Stimulated activated CD8-positive, alpha-beta memory T cell treated with anti-CD3 and anti-CD28 coated beads, Interleukin-4, amount 100 ng/mL, for 4 hours (primary cell): ENCODE measurements around the gene FAM163B.

Experiments
- DNase-seq, 2 donors: peaks; one replicate each; pipeline ENCODE4 v3.0.0-alpha.2; 2020; ENCODE audit warnings: low read depth in 2 of 2, low spot score in 1 of 2

The FAM163B gene

GRCh38 chr9:133618726-133619125, 9.5 kb upstream of the FAM163B start:
- DNase-seq: no peak

- DNase-seq: no peak
Observed at GRCh38 chr9:133616643-133617405, 7.6 kb upstream of the FAM163B start.

DNA sequence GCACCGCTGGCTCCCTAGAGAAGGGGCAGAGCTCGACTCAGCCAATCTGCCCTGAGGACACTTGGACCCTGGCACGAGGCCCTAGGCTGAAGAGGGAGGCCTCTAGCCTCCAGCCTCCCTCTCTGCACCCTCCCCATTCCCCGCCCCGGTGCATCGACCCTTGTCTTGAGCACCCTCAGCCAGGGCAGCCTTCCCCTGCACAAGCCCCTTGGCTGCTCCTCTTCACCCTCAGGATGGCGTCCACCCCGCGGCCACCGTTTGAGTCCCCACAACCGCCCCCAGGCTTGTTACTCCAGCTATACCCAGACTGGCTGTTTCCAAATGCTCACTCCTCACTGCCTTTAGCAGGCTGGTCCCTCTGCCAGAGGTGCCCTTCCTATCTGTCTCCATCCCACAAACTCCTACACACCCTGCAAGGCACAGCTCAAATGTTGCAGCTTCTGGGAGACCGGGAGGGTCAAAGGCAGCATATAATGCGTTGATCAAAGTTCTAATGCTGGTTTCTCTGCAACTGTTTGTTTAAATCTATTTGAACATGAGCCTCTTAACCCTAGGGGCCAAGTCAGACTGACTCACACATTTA, 6.5 kb upstream of the FAM163B start:
- no peak for DNase-seq

DNA sequence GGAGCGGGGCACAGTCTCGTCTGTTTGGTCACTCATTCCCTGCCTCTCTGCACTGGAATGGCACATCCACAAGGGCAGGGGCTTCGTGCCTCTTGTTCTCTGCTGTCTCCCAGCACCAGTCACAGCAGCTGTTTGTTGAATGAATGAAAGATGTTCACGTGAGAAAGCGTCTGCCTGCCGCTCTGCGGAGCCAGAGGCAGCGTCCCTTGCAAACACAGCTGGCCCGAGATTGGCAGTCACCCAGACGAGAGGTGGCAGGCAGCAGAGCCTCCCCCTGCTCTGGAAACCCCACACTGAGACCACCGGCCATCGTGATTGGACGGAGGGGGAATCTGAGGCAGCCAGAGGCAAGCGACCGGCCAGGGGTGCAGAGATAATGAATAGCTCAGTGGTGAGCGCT, 6.0 kb upstream of the FAM163B start:
- DNase-seq: no peak

DNA sequence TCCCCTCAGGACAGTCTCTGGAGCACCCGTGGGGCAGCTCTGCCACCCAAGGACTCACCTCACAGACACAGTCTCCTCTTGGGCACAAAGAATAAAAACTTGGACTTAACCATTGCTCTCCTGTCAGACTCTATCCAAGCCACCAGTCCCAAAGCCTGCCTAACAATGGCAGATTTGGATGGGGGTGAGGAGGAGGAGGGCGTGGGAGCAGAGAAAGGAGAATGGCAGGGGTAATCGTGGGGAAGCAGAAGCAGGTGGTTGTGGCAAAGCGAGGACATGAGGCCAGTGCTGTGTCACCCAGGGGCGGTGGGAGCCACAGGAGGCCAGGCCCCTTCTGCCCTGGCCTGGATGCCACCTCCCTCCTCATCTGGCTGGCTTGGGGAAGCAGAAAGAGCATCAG, 5.5 kb upstream of the FAM163B start:
- DNase-seq: no peak

GRCh38 chr9:133614056-133614455, 4.9 kb upstream of the FAM163B start:
- DNase-seq: no peak

- DNase-seq: no peak
Observed at GRCh38 chr9:133613432-133613831, 4.2 kb upstream of the FAM163B start.

DNA sequence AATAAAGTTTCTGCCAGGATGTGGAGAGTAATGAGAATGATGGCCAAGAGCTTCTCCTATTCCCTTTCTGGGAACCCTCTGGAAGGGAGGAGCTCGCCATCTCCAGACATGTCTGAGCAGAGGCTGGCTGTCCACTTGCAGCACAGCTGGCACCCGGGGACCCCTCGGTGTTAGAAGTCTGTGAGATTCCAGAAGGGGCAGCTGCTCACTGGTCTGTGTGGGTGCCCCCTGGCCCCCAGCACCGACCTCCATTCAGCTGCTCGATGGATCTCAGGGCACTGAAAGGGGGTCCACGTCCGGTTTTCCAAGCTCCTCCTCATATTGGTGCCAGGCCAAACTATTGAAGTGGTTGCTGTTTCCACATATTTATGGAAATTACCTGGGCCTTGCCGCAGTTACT, 3.6 kb upstream of the FAM163B start:
- DNase-seq: no peak

DNA sequence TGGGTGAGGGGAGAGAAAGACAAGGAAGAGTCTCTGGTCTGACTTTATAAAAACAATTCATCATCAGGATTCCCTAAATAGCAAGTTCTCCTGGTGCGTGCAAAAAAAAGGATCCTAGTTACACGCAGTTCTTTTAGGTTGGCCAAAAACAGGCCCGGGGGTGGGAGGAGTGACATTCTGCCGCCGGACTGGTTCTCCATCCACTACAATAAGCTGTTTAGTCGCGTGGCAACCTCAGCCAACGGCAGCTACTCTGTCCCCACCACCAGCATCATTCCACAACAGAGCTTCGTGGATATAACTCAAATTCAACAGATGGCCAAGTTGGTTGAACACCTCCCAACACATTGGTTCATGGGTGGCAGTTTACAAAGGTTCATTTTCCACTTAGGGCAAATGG, 2.9 kb upstream of the FAM163B start:
- DNase-seq: no peak

DNA sequence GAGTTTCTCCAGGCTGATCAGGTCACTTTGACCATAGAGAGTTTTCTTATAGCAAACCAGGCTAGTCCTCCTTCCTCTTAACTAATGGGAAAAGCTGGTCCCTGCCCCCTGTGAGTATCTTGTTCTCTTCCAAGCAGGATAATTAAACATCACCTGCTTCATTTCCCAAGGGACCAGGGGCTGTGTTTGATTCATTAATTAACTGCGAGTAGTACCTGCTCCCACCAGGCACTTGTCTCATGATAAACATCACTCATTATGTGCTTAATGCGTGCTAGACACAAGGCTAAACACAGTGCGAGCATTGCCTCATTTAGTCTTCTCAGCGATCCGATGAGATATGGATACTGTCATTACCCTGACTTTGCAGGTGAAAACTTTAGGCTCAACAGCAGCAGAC, 1.7 kb upstream of the FAM163B start:
- DNase-seq: no peak

- no peak for DNase-seq
Observed at GRCh38 chr9:133608889-133609288, 300 bp downstream of the FAM163B start.

GRCh38 chr9:133608382-133608781, 807 bp downstream of the FAM163B start:
- DNase-seq: no peak

DNA sequence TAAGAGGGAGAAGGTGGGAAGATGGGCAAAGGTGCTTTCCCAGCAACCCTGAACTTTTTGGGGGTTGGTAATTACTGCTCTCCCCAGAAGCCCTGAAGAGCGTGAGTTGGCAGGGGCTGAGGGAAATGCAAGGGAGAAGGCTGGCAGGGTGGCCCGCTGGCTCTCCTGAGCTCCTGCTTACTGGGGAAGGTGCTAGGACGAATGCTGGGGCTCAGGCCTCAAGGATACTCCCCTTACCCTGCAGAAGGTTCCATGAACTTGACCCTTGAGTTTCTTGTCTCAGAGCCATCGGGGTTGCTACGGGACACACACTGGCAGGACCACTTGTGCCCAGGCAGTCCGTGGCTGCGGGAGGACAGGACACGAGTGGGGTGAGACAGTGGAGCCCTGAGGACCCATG, 1.2 kb downstream of the FAM163B start:
- DNase-seq: no peak

DNA sequence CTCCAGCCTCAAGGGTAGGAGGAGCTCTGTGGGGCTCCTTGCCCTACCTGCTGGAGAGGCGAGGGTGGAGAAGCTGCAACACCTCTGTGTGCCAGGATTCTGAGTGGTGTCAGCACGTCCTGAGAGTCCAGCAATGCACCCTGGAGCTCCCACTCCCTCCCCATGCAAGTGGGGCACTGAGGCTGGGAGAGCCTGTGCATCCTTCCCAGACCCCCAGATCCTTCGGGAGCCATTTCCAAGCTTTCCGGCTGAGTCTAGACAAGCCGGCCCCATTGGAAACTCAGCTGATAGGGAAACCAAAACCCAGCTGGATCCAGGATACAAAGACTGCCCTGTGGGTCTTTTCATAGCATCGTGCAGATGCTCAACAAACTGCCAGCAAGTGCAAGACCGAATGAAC, 1.8 kb downstream of the FAM163B start:
- no peak for DNase-seq

DNA sequence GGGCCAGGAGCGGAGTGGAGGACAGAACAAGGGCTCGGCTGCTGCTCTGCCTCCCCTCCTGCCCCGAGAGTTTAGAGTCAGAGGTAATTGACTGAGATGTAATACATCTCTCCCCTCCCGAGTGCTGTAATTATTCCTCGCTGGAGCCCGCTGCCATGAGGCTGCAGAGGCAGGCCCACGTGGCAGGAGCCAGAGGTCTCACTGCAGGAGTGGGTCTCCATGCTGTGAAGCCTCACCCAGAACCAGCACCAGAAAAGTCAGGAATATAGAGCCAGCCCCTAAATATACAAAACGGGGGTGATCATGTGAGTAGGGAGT, 2.5 kb downstream of the FAM163B start:
- no peak for DNase-seq

DNA sequence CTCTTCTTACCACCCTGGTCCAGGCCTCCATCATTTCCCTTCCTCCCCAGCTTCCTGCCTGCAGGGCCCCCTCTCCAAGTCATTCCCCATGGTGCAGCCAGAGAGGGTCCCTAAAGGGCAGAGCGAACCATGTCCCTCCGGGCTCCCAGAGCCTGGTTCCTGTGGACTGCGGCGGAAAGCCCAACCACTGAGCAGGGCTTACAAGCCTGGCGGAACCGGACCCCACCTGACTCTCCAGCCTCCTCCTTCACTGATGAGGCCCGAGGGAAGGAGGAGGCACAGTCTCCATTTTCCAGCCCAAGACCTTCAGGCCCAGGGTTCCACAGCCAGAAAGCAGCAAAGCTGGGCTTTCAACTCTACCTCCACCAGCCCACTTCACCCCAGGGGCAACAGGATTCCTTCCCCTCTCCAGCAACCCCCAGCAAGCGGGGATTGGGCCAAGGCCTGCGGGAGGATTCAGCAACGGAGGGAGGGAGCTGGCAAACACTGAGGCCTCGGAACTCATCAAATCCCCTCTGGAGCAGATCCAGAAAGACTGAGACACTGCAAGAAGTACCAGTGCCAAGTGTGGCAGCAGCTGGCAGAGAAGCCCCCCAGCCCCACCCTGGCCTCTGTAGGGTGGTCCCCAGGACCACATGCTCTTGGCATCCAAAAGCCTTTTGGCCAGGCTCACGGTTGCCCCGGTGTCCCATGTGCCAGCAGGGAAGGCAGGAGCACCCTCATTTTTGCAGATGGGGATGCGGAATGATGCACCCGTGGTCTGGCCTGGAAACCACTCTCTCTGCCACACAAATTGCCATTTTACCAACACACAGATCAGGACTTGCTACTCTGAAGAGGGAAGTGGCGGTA, 3.1 kb downstream of the FAM163B start:
- DNase-seq: no peak

GRCh38 chr9:133605446-133605845, 3.7 kb downstream of the FAM163B start:
- no peak for DNase-seq

- no peak for DNase-seq
Observed at GRCh38 chr9:133604856-133605255, 4.3 kb downstream of the FAM163B start.

DNA sequence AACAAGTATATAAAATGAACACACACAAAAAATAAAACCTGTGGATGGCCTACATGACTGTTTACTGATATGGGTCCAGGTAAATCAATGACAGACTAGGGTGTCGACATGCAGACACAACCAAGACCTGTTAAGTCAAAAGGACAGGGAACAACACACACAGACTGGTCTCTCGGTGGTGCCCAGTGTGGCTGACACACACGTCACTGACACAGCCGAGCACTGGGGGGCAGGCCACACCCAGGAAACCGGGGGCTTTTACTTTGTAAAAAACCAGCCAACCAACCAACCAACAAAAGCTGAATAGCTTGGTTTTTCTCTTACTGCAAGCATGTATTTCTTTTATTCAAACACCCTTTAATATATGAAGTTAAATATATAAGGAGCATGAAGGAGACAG, 5.0 kb downstream of the FAM163B start:
- DNase-seq: peak in 1 of 2 donors; percentile 12

- DNase-seq: no peak
Observed at GRCh38 chr9:133603135-133603927, 5.9 kb downstream of the FAM163B start.

DNA sequence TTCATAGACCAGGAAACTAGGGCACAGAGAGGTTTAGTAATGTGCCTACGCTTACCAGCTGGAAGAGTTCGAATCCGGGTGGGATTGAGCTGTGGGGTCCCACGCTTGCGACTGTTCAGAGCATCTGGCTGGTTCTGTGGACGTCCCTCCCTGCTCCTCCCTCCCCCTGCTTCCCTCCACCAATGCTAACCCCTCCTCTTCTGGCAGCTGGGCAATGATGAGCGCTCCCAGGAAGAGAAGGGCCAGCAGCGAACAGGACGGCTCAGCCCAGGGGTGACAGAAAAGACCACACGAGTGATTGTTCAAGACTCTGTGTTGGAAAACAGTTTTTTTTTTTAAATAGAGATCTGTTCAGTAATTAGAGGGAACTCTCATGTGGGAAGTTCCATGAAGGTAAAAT, 6.9 kb downstream of the FAM163B start:
- DNase-seq: no peak

DNA sequence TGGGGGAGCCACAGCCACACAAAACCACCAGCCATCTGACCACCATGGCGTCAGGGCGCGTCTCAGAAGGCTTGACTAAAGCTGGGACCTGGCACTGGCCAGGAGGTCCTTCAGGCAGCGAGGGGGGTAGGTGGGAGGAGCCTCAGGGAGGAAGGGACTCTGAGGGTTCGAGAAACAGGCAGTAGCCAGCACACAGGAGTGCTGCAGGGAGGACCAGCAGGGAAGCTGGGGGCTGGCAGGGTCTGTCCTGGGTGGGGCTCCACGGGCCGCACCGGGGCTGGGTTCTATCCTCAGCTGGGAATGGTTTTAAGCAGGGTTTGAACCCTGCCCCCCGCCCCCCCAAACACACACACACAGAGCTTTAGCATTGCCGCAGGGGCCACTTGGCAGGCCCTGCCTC, 7.4 kb downstream of the FAM163B start:
- DNase-seq: no peak
